ENCODE results near the gene CCDC13.

DNA sequence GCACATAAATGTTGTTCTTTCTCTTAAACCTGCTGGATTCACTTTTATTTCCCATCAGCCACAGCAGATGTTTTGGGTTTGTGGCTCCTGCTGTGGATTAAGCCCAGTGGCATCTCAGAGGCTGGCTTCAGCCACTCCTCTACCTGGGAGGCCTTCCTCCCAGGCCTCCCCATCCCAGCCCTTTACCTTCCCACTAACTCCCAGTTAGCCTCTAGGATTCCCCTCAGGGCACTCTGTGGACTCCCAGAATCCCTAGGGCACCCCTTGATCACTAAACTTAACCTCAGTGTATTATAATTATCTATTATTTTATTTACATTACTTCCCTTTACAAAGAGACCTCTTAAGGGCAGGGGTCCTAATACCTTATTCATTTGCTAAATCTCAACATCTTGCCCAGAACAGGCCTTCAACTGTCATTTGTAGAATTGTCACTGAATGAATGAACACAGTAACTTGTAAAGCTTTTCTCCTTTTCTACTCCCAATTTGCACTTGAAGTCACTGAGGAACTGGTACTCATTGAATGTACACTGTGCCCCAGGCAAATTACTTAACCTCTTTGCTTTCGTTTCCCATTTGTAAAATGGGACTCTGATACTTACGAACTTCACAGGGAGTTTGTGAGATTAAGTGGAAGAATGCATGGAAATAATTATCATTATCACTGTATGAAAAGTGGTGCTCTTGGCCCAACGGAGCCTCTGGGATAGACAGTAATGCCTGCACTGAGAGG is 8.3 kb downstream of the CCDC13 start:
- TF ChIP-seq CTCF (optimal IDR thresholded peaks at IDR 0.05 in 1 of 3, IDR thresholded peaks at IDR 0.05 in 1 of 3, conservative IDR thresholded peaks at IDR 0.05 in 1 of 3; ENCODE audit: extremely low read depth in 1 of 3, insufficient read depth in 2 of 3, low read length in 3 of 3) (no peak), EZH2 (IDR thresholded peaks at IDR 0.05; ENCODE audit: low read length) (no peak)
